ENCODE data around the gene XPO4. TPM values are rescaled to one million over a fixed set of nuclear protein-coding genes. Genes with fewer than 3 reads are reported as not detected.

Gene XPO4
- total and polyA plus RNA-seq, 10 of the 15 experiments (the other 5 are each of a cell fraction or from before 2014, with no cell fraction given): 3.6 to 24.9 (median 18.4) TPM

GRCh38 chr13:20760872-20761271 is 141.7 kb downstream of the XPO4 start:
- ATAC-seq: no peak
- ChIA-PET RAD21 (ENCODE audit: unreplicated experiment) (no interaction called here), SMC1A (ENCODE audit: uncharacterized antibody, unreplicated experiment) (no interaction called here), POLR2A (no interaction called here), CTCF (no interaction called here)
- no peak overlapping the region for H2AFZ ChIP-seq (ENCODE audit: control insufficient read depth, low read depth, low read length)
- H3K4me3 ChIP-seq: no peak overlapping the region
- H3K9me3 ChIP-seq (replicated peaks; ENCODE audit: control insufficient read depth, insufficient read depth, low read length): no peaks in the 10 kb centered on the region; the same call in 2 of the 3 replicates
- no peaks in the 10 kb centered on the region for H4K20me1 ChIP-seq (ENCODE audit: control insufficient read depth, insufficient read depth)
- no peaks in the 10 kb centered on the region for H3K36me3 ChIP-seq (ENCODE audit: control insufficient read depth in 2 of 2, insufficient read depth in 2 of 2, low read length in 1 of 2)
- FAIRE-seq: no peak
- no peak overlapping the region for H3K4me2 ChIP-seq (ENCODE audit: control insufficient read depth, insufficient read depth)
- H3K4me1 ChIP-seq (ENCODE audit: control insufficient read depth, insufficient read depth, low read length): no peaks in the 10 kb centered on the region
- in situ Hi-C loops (cut with MboI) (no loop called here), intact Hi-C loops (cut with micrococcal nuclease; ENCODE audit: unreplicated experiment) (no loop called here)
- no peak overlapping the region for H3K27ac ChIP-seq (ENCODE audit: control insufficient read depth, insufficient read depth)
- no peak for DNase-seq (ENCODE audit: low read depth, low spot score)
- 40% methylated on average over 3 of the region's 3 CpGs for WGBS (ENCODE audit: insufficient coverage, insufficient replicate concordance, low lambda C conversion rate, missing lambda C conversion rate)
- no TSS peak for BruUV-seq (replicated peaks)
- no peaks in the 10 kb centered on the region for H3K79me2 ChIP-seq (ENCODE audit: control insufficient read depth, insufficient read depth, low read length)
- H3K9ac ChIP-seq (ENCODE audit: control insufficient read depth, insufficient read depth, low read length): no peak overlapping the region
- no peaks in the 10 kb centered on the region for H3K27me3 ChIP-seq (replicated peaks in 1 of 2; ENCODE audit: control insufficient read depth in 2 of 2, insufficient read depth in 2 of 2, low read length in 1 of 2)
- no peak for TF ChIP-seq RELB (IDR thresholded peaks at IDR 0.05; ENCODE audit: low read depth)
- no peak for TF ChIP-seq SMAD1 (IDR thresholded peaks at IDR 0.05; ENCODE audit: low read depth, partially characterized antibody)
- TF ChIP-seq SIX5 (IDR thresholded peaks at IDR 0.05; ENCODE audit: low read depth, low read length, severe bottlenecking): no peak
- TF ChIP-seq BACH1 (IDR thresholded peaks at IDR 0.05; ENCODE audit: borderline replicate concordance): no peak
- TF ChIP-seq POLR2A (IDR thresholded peaks at IDR 0.05; ENCODE audit: low read depth, low read length): no peak
- TF ChIP-seq STAT1 (conservative IDR thresholded peaks at IDR 0.05): no peak
- TF ChIP-seq PBX3 (IDR thresholded peaks at IDR 0.05; ENCODE audit: insufficient replicate concordance, low read depth, low read length): no peak
- no peak for TF ChIP-seq CEBPB (IDR thresholded peaks at IDR 0.05; ENCODE audit: borderline replicate concordance in 1 of 2, low read depth in 2 of 2, low read length in 2 of 2)
- no peak for TF ChIP-seq GABPA (IDR thresholded peaks at IDR 0.05; ENCODE audit: low read depth)
- TF ChIP-seq JUND (IDR thresholded peaks at IDR 0.05; ENCODE audit: low read depth, low read length): no peak
- no peak for TF ChIP-seq WRNIP1 (IDR thresholded peaks at IDR 0.05; ENCODE audit: borderline replicate concordance, low read depth, low read length)

Data from GM12878 (cell line).